Transverse colon (tissue), 4 donors: ENCODE results near the gene HPCAL1.

Experiments
- CTCF ChIP-seq, 5 experiments: fragments of 200-600 bp in 3 of 5; fragments of 450-650 bp in 2 of 5; sonication (generic) in 3 of 5; IDR thresholded peaks; 1 replicate in 2 of 5; 2 replicates in 3 of 5; pipeline ENCODE4 v1.5.1; 2016 to 2017; ENCODE audit warnings: antibody characterized with exemption in 5 of 5, inconsistent platforms in 3 of 5, mild to moderate bottlenecking in 2 of 5, moderate library complexity in 1 of 5
- EP300 ChIP-seq: sonication (generic); formaldehyde crosslinking; IDR thresholded peaks from one replicate; pipeline ENCODE4 v1.6.1; 2017; ENCODE audit warnings: antibody characterized with exemption, low read depth
- POLR2AphosphoS5 ChIP-seq, 3 donors: sonication (generic); formaldehyde crosslinking; IDR thresholded peaks; one replicate each; pipeline ENCODE4 v1.6.1; 2016; ENCODE audit warnings: antibody characterized with exemption in 3 of 3

GRCh38 chr2:10269291-10269690 lies 33.4 kb upstream of the HPCAL1 start:
- TF ChIP-seq CTCF (IDR thresholded peaks at IDR 0.05) (no peak), EP300 (no peak), POLR2AphosphoS5 (IDR thresholded peaks at IDR 0.05) (no peak)
